GM12864 (cell line): Measurements from ENCODE around the gene FPR1.

Experiments used
- DNase-seq: peaks from one replicate; pipeline ENCODE4 v3.0.0-alpha.2; 2011; ENCODE audit warnings: low read depth
- H3K4me3 ChIP-seq: 2 replicates; pipeline ENCODE4 v1.5.1; 2011; ENCODE audit warnings: mild to moderate bottlenecking, low read depth, low read length, control low read depth
- CTCF ChIP-seq: IDR thresholded peaks from 2 replicates; pipeline ENCODE4 v1.5.1; 2011; ENCODE audit warnings: low read depth, mild to moderate bottlenecking, moderate library complexity, low read length, control low read depth, inconsistent platforms; ENCODE audit errors: missing control alignments

The FPR1 gene

GRCh38 chr19:51786646-51787494, 35.2 kb upstream of the FPR1 start:
- no peak overlapping the region for H3K4me3 ChIP-seq
- no peak for DNase-seq
- TF ChIP-seq CTCF: no peak

- TF ChIP-seq CTCF: no peak
- no peak overlapping the region for H3K4me3 ChIP-seq
- peak; percentile 29 for DNase-seq
These were observed 33.4 kb upstream of the FPR1 start for GRCh38 chr19:51784922-51785690.

GRCh38 chr19:51784109-51784785, 32.6 kb upstream of the FPR1 start:
- TF ChIP-seq CTCF: no peak
- no peak overlapping the region for H3K4me3 ChIP-seq

GRCh38 chr19:51783372-51783771, 31.7 kb upstream of the FPR1 start:
- no peak overlapping the region for H3K4me3 ChIP-seq
- TF ChIP-seq CTCF: peak; percentile 7
- DNase-seq: no peak

More at GRCh38 chr19:51784109-51784785, 32.6 kb upstream of the FPR1 start:
- no peak for DNase-seq

- TF ChIP-seq CTCF: no peak
- H3K4me3 ChIP-seq: no peak overlapping the region
- no peak for DNase-seq
These were observed 30.3 kb upstream of the FPR1 start for GRCh38 chr19:51781999-51782398.

- no peak for DNase-seq
- TF ChIP-seq CTCF: no peak
- H3K4me3 ChIP-seq: no peak overlapping the region
These were observed 28.6 kb upstream of the FPR1 start for GRCh38 chr19:51780270-51780669.
